DND-41 (cell line): ENCODE results near the gene MMAB.

Source experiments
- ATAC-seq: fragments of 200-7000 bp; cut with Tn5 transposase; 3 replicates; pipeline ENCODE4 v1.9.1; 2021; ENCODE audit warnings: low read depth; ENCODE audit not compliant: insufficient read depth
- DNase-seq: peaks from one replicate; pipeline ENCODE4 v3.0.0-alpha.2; 2020
- H2AFZ ChIP-seq: 2 replicates; pipeline ENCODE4 v1.6.0; 2012; ENCODE audit warnings: low read depth, low read length
- H3K27ac ChIP-seq: 2 replicates; pipeline ENCODE4 v1.5.1; 2012; ENCODE audit warnings: low read length, inconsistent platforms
- H3K27me3 ChIP-seq: fragments of 200-600 bp; sonication (generic); 2 replicates; pipeline ENCODE4 v1.6.0; 2012; ENCODE audit warnings: low read length, mild to moderate bottlenecking, inconsistent platforms; ENCODE audit not compliant: insufficient read depth, poor library complexity
- H3K36me3 ChIP-seq: 2 replicates; pipeline ENCODE4 v1.5.1; 2012; ENCODE audit warnings: low read length, inconsistent platforms; ENCODE audit not compliant: insufficient read depth
- H3K4me1 ChIP-seq: 2 replicates; pipeline ENCODE4 v1.5.1; 2012; ENCODE audit warnings: mild to moderate bottlenecking, low read length; ENCODE audit not compliant: insufficient read depth
- H3K4me2 ChIP-seq: 2 replicates; pipeline ENCODE4 v1.6.0; 2012; ENCODE audit warnings: mild to moderate bottlenecking, moderate library complexity, low read length, inconsistent platforms; ENCODE audit not compliant: insufficient read depth
- H3K4me3 ChIP-seq, 2 experiments: fragments of 200-600 bp in 1 of 2; shearing (Covaris generic) in 1 of 2; 2 replicates each; pipeline ENCODE4 v1.5.1; 2012 to 2016; ENCODE audit warnings: inconsistent platforms in 2 of 2, low read length in 2 of 2, mild to moderate bottlenecking in 2 of 2, low read depth in 1 of 2, moderate library complexity in 1 of 2
- H3K79me2 ChIP-seq: 2 replicates; pipeline ENCODE4 v1.6.0; 2012; ENCODE audit warnings: low read length, inconsistent platforms; ENCODE audit not compliant: insufficient read depth
- H3K9ac ChIP-seq: 2 replicates; pipeline ENCODE4 v1.6.0; 2012; ENCODE audit warnings: low read depth, mild to moderate bottlenecking, inconsistent platforms, low read length, moderate library complexity
- H3K9me3 ChIP-seq: 2 replicates; pipeline ENCODE4 v1.5.1; 2012; ENCODE audit warnings: low read length, moderate library complexity, mild to moderate bottlenecking, inconsistent platforms; ENCODE audit not compliant: insufficient read depth, severe bottlenecking
- H4K20me1 ChIP-seq: 2 replicates; pipeline ENCODE4 v1.6.0; 2012; ENCODE audit warnings: low read length; ENCODE audit not compliant: insufficient read depth
- EZH2 ChIP-seq: IDR thresholded peaks from 3 replicates; pipeline ENCODE4 v1.6.1; 2012; ENCODE audit warnings: borderline replicate concordance, low read depth, mild to moderate bottlenecking, moderate library complexity, low read length, inconsistent platforms; ENCODE audit not compliant: severe bottlenecking
- TF ChIP-seq, protein P1 (sequence below): IDR thresholded peaks from 2 replicates; pipeline ENCODE4 v1.5.1; 2012; ENCODE audit warnings: borderline replicate concordance, low read length, moderate library complexity, mild to moderate bottlenecking; ENCODE audit not compliant: poor library complexity, severe bottlenecking; ENCODE audit errors: extremely low read depth

Gene MMAB

DNA sequence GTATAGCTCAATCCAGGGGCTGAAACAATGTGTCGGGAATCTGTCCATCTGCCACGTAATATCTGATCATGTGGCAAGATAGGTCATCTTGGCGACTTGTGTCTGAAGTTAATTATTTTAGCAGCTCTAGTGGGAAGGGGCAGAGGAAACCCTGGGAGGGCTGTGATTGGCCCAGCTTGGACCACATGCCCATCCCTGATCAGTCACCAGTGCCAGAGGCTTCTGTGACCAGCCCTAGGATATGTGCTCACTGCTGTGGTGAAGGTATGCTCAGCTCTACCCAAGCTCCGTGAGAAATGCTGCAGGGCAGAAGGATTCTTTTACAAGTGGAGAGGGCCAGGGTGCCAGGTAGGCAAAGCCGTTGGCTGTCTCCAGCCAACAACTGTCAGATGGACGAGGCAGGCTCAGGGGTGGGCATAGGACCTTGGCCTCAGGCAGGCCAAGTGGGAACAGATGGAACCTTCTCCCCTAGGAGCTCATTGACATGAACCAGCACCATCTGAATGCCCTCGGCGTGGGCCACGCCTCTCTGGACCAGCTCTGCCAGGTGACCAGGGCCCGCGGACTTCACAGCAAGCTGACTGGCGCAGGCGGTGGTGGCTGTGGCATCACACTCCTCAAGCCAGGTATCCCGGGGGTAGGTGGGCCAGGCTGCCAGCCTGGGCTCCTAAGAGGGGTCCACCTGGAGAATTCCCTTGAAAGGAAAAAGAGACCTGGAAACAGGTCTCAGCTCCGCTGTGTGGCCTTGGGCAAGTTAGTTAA, 21.4 kb upstream of the MMAB start:
- H3K9me3 ChIP-seq, result no peaks in the 10 kb centered on the region
- H3K9ac ChIP-seq, result no peak overlapping the region
- H3K79me2 ChIP-seq, result no peaks in the 10 kb centered on the region
- H2AFZ ChIP-seq, result no peak overlapping the region
- no peak overlapping the region for H3K27ac ChIP-seq
- H3K4me3 ChIP-seq, result no peak overlapping the region
- no peaks in the 10 kb centered on the region for H3K27me3 ChIP-seq
- 0 out of 2 replicates have a peak, but pooled peaks cover 2% of the 10 kb centered on the region for H3K4me1 ChIP-seq
- peaks cover 50% of the 10 kb centered on the region for H3K36me3 ChIP-seq
- no peak for TF ChIP-seq EZH2
- TF ChIP-seq, protein P1, sequence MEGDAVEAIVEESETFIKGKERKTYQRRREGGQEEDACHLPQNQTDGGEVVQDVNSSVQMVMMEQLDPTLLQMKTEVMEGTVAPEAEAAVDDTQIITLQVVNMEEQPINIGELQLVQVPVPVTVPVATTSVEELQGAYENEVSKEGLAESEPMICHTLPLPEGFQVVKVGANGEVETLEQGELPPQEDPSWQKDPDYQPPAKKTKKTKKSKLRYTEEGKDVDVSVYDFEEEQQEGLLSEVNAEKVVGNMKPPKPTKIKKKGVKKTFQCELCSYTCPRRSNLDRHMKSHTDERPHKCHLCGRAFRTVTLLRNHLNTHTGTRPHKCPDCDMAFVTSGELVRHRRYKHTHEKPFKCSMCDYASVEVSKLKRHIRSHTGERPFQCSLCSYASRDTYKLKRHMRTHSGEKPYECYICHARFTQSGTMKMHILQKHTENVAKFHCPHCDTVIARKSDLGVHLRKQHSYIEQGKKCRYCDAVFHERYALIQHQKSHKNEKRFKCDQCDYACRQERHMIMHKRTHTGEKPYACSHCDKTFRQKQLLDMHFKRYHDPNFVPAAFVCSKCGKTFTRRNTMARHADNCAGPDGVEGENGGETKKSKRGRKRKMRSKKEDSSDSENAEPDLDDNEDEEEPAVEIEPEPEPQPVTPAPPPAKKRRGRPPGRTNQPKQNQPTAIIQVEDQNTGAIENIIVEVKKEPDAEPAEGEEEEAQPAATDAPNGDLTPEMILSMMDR, result no peak
- DNase-seq, result no peak
- peaks cover 27% of the 10 kb centered on the region for H4K20me1 ChIP-seq
- ATAC-seq, result no peak
- no peak overlapping the region for H3K4me2 ChIP-seq

DNA sequence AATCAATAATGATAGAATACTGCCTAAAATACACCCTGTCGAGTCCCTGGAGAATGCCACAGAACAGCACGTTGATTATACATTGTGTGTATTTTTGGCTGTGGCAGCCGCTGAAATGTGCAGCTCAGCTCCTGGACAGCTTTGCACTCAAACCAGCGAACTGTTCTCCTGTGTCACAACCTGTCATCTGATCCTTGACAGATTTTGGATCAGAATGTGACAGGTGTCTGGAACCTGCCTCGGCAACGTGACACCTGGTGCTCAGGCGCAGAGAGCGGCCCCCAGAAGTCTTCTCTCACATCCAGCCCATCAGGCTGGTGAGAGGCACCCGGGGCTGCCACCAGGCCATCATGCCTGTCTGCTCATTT, 19.6 kb upstream of the MMAB start:
- Histone ChIP-seq H3K9ac (no peak overlapping the region), H3K9me3 (no peaks in the 10 kb centered on the region), H3K36me3 (peaks cover 63% of the 10 kb centered on the region), H3K4me2 (no peak overlapping the region), H3K4me3 (no peak overlapping the region), H3K4me1 (0 out of 2 replicates have a peak, but pooled peaks cover 2% of the 10 kb centered on the region), H2AFZ (no peak overlapping the region), H4K20me1 (peaks cover 23% of the 10 kb centered on the region), H3K79me2 (no peaks in the 10 kb centered on the region), H3K27ac (no peak overlapping the region), H3K27me3 (no peaks in the 10 kb centered on the region)
- no peak for DNase-seq
- ATAC-seq, result no peak
- TF ChIP-seq, protein P1, result no peak
- TF ChIP-seq EZH2, result no peak

GRCh38 chr12:109592195-109592904, 19.0 kb upstream of the MMAB start:
- Histone ChIP-seq H3K36me3 (peaks cover 68% of the 10 kb centered on the region), H3K9me3 (no peaks in the 10 kb centered on the region), H4K20me1 (peaks cover 22% of the 10 kb centered on the region), H3K4me2 (no peak overlapping the region), H3K9ac (no peak overlapping the region), H3K4me3 (no peak overlapping the region), H3K27me3 (no peaks in the 10 kb centered on the region), H3K27ac (no peak overlapping the region), H3K79me2 (no peaks in the 10 kb centered on the region), H3K4me1 (no peaks in the 10 kb centered on the region), H2AFZ (no peak overlapping the region)
- DNase-seq (no peak), ATAC-seq (no peak)
- no peak for TF ChIP-seq EZH2
- TF ChIP-seq, protein P1, result no peak
